ENCODE data around the gene C10orf90. TPM values are rescaled to one million over a fixed set of nuclear protein-coding genes. Genes with fewer than 3 reads are reported as not detected.

C10orf90 gene
- total and polyA plus RNA-seq, 2 of the 8 experiments (the other 6 are each of a cell fraction or from before 2014, with no cell fraction given) = 0.21 TPM; not detected in 1

DNA sequence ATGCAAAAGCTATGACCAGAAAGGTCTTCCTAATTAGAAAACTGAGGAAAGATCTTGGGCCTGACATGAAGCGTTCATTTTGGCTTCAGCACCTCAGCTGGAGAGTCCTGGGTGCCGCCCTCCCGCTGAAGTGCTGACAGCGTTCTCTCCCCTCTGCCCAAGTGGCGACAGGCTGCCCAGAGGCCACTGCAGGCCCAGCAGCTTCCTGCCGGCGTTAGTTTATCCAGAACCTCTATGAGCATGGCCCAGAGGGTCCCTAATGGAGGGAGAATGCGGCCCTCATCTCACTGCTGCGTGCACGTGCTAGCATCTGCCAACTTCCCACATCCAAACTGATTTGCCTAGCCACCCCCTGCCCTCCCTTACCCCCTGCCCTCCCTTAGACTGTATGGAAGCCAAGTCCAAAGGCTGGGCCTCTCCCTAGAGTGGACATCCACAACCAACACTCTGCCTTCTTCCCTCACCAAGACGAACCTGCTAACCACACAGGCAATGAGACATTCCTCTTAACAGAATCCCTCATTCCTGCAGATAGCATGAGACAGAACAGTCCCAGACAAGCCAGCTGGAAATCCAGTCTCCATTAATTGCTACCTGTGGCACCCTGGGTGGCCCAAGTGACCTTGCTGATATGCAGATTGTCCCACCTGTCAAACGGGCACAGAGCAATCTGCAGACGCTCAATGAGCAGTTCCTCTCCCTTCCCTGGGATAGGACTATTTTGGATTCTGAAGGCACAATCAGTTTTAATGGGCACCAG, 108.4 kb downstream of the C10orf90 start (continued):
- TF ChIP-seq POLR2A (IDR thresholded peaks at IDR 0.05; ENCODE audit: control extremely low read depth in 1 of 2, low read depth in 2 of 2, low read length in 2 of 2) (no peak), RBBP5 (IDR thresholded peaks at IDR 0.05; ENCODE audit: borderline replicate concordance, low read depth, low read length) (no peak)

Data from H1 (cell line).